ENCODE data around the gene ZNF525. TPM values are rescaled to one million over a fixed set of nuclear protein-coding genes. Genes with fewer than 3 reads are reported as not detected.

The ZNF525 gene
- total and polyA plus RNA-seq, 2 of the 13 experiments (the other 11 are each of a cell fraction or from before 2014, with no cell fraction given), result 3.4 to 8.7 TPM

GRCh38 chr19:53394974-53395839 lies 29.7 kb downstream of the ZNF525 start, which contains the start of gene ZNF765 (continued):
- no peak for TF ChIP-seq PHB2 (IDR thresholded peaks at IDR 0.05; ENCODE audit: partially characterized antibody)
- no peak for TF ChIP-seq CBX1 (IDR thresholded peaks at IDR 0.05; ENCODE audit: low read depth)
- TF ChIP-seq IRF9 (CRISPR knock-in tag; IDR thresholded peaks at IDR 0.05; ENCODE audit: borderline replicate concordance), result peak; percentile 76; the same call in 1 of the 2 replicates
- peak; percentile 72; the same call in 1 of the 2 replicates for TF ChIP-seq ZMYM4 (CRISPR knock-in tag; IDR thresholded peaks at IDR 0.05)
- TF ChIP-seq DRAP1 (CRISPR knock-in tag; IDR thresholded peaks at IDR 0.05), result peak; percentile 19; the same call in 1 of the 2 replicates
- TF ChIP-seq MAX (IDR thresholded peaks at IDR 0.05), result 0 out of 2 replicates have a peak, but pooled peaks have one; percentile 8
- TF ChIP-seq SIN3A (IDR thresholded peaks at IDR 0.05; ENCODE audit: borderline replicate concordance, low read depth, low read length), result peak; percentile 82; the same call in 1 of the 2 replicates
- peak; percentile 63; the same call in 1 of the 2 replicates for TF ChIP-seq MTERF4 (CRISPR knock-in tag; IDR thresholded peaks at IDR 0.05)
- no peak for TF ChIP-seq ZSCAN12 (CRISPR knock-in tag; IDR thresholded peaks at IDR 0.05)
- no peak for TF ChIP-seq MAFF (IDR thresholded peaks at IDR 0.05; ENCODE audit: low read depth, low read length)
- peak; percentile 67 for TF ChIP-seq GABPB1 (CRISPR knock-in tag; IDR thresholded peaks at IDR 0.05)
- 0 out of 2 replicates have a peak, but pooled peaks have one; percentile 9 for TF ChIP-seq ARNT2 (CRISPR knock-in tag; IDR thresholded peaks at IDR 0.05; ENCODE audit: low read depth)
- peak; percentile 26; the same call in 1 of the 2 replicates for TF ChIP-seq POGK (CRISPR knock-in tag; conservative IDR thresholded peaks at IDR 0.05)
- no peak for TF ChIP-seq RFX1 (IDR thresholded peaks at IDR 0.05)
- 0 out of 2 replicates have a peak, but pooled peaks have one; percentile 42 for TF ChIP-seq ZNF607 (CRISPR knock-in tag; IDR thresholded peaks at IDR 0.05; ENCODE audit: borderline replicate concordance)
- peak; percentile 39 for TF ChIP-seq ASH2L (IDR thresholded peaks at IDR 0.05; ENCODE audit: insufficient read length, low read depth, low read length)
- no peak for TF ChIP-seq ONECUT2 (CRISPR knock-in tag; IDR thresholded peaks at IDR 0.05)
- TF ChIP-seq TARDBP (CRISPR knock-in tag; IDR thresholded peaks at IDR 0.05), result 0 out of 2 replicates have a peak, but pooled peaks have one; percentile 45
- TF ChIP-seq NONO (IDR thresholded peaks at IDR 0.05), result no peak
- TF ChIP-seq NONO (CRISPR knock-in tag; conservative IDR thresholded peaks at IDR 0.05), result 0 out of 2 replicates have a peak, but pooled peaks have one; percentile 41
- TF ChIP-seq ZNF234 (CRISPR knock-in tag; conservative IDR thresholded peaks at IDR 0.05), result 0 out of 2 replicates have a peak, but pooled peaks have one; percentile 37
- peak; percentile 20; the same call in 1 of the 2 replicates for TF ChIP-seq HDAC2 (CRISPR knock-in tag; IDR thresholded peaks at IDR 0.05)
- TF ChIP-seq SP140L (CRISPR knock-in tag; IDR thresholded peaks at IDR 0.05; ENCODE audit: borderline replicate concordance), result no peak
- peak; percentile 68 for TF ChIP-seq PHF20 (CRISPR knock-in tag; IDR thresholded peaks at IDR 0.05)
- TF ChIP-seq ZNF256 (CRISPR knock-in tag; conservative IDR thresholded peaks at IDR 0.05), result no peak
- TF ChIP-seq RXRB (CRISPR knock-in tag; IDR thresholded peaks at IDR 0.05; ENCODE audit: borderline replicate concordance), result no peak

Data from HepG2 (cell line).